Keratinocyte (primary cell): Measurements from ENCODE around the gene GOT2. TPM values are rescaled to one million over a fixed set of nuclear protein-coding genes. Genes with fewer than 3 reads are reported as not detected.

Experiments
- DNase-seq: peaks from one replicate; pipeline ENCODE4 v3.0.0-alpha.2; 2011; ENCODE audit warnings: low read depth, missing footprints, low spot score
- FAIRE-seq: peaks from 2 replicates; lab custom pipeline; 2011; peaks lifted over from hg19 to GRCh38; lab: Jason Lieb, UNC
- H2AFZ ChIP-seq: 2 replicates; pipeline ENCODE4 v1.6.0; 2012; ENCODE audit warnings: low read length, control low read depth, inconsistent platforms; ENCODE audit not compliant: control insufficient read depth
- H3K27ac ChIP-seq: 2 replicates; pipeline ENCODE4 v1.5.1; 2011; ENCODE audit warnings: low read length; ENCODE audit not compliant: control insufficient read depth, insufficient read depth
- H3K27me3 ChIP-seq: 3 replicates; pipeline ENCODE4 v1.6.0; 2011; ENCODE audit warnings: low read length; ENCODE audit not compliant: control insufficient read depth, insufficient read depth; ENCODE audit errors: extremely low read depth
- H3K36me3 ChIP-seq, 2 experiments: 2 replicates in 1 of 2; 3 replicates in 1 of 2; pipeline ENCODE4 v1.5.1; 2011; ENCODE audit warnings: low read length in 2 of 2, mild to moderate bottlenecking in 1 of 2; ENCODE audit not compliant: control insufficient read depth in 2 of 2, insufficient read depth in 2 of 2; ENCODE audit errors: extremely low read depth in 1 of 2
- H3K4me1 ChIP-seq: 3 replicates; pipeline ENCODE4 v1.5.1; 2011; ENCODE audit warnings: low read length; ENCODE audit not compliant: control insufficient read depth, insufficient read depth; ENCODE audit errors: extremely low read depth
- H3K4me2 ChIP-seq: 3 replicates; pipeline ENCODE4 v1.6.0; 2011; ENCODE audit warnings: low read depth, low read length; ENCODE audit not compliant: control insufficient read depth, insufficient read depth; ENCODE audit errors: extremely low read depth
- H3K4me3 ChIP-seq, 3 experiments: fragments of 200-600 bp in 1 of 3; sonication (generic) in 1 of 3; 2 replicates in 2 of 3; 3 replicates in 1 of 3; pipeline ENCODE4 v1.5.1; 2011 to 2016; ENCODE audit warnings: low read length in 3 of 3, mild to moderate bottlenecking in 3 of 3, control low read depth in 2 of 3, inconsistent platforms in 1 of 3, low read depth in 1 of 3, mixed read lengths in 1 of 3, mixed run types in 1 of 3, moderate library complexity in 1 of 3; ENCODE audit not compliant: control insufficient read depth in 2 of 3, insufficient read depth in 2 of 3; ENCODE audit errors: extremely low read depth in 1 of 3
- H3K79me2 ChIP-seq: 2 replicates; pipeline ENCODE4 v1.6.0; 2012; ENCODE audit warnings: low read length; ENCODE audit not compliant: control insufficient read depth, insufficient read depth
- H3K9ac ChIP-seq: 3 replicates; pipeline ENCODE4 v1.6.0; 2011; ENCODE audit warnings: low read length; ENCODE audit not compliant: control insufficient read depth, insufficient read depth; ENCODE audit errors: extremely low read depth
- H3K9me1 ChIP-seq: 3 replicates; pipeline ENCODE4 v1.6.0; 2011; ENCODE audit warnings: low read length; ENCODE audit not compliant: control insufficient read depth, insufficient read depth; ENCODE audit errors: extremely low read depth
- H3K9me3 ChIP-seq: 2 replicates; pipeline ENCODE4 v1.5.1; 2012; ENCODE audit warnings: low read depth, low read length; ENCODE audit not compliant: control insufficient read depth
- H4K20me1 ChIP-seq: 3 replicates; pipeline ENCODE4 v1.6.0; 2011; ENCODE audit warnings: low read length; ENCODE audit not compliant: control insufficient read depth, insufficient read depth; ENCODE audit errors: extremely low read depth
- CTCF ChIP-seq, 3 experiments: IDR thresholded peaks in 1 of 3; conservative IDR thresholded peaks in 1 of 3; optimal IDR thresholded peaks in 1 of 3; 2 replicates in 2 of 3; 3 replicates in 1 of 3; pipeline versions ENCODE3 to v1.5.1; 2011; ENCODE audit warnings: low read length in 3 of 3, mild to moderate bottlenecking in 3 of 3, moderate library complexity in 2 of 3, control low read depth in 1 of 3, inconsistent platforms in 1 of 3; ENCODE audit not compliant: insufficient read depth in 2 of 3; ENCODE audit errors: extremely low read depth in 1 of 3
- EZH2 ChIP-seq: IDR thresholded peaks from one replicate; pipeline ENCODE4 v1.6.1; 2012; ENCODE audit warnings: inconsistent platforms, mild to moderate bottlenecking, low read length, moderate library complexity
- dilution Hi-C: fragments of 300-500 bp; cut with MboI; formaldehyde crosslinking; loops from one replicate; pipeline ENCODE4 v1.7.0; 2020; ENCODE audit warnings: low sequenced_read_pairs; ENCODE audit not compliant: extremely low pct_ligation_motif_present
- polyA plus RNA-seq, 5 experiments: library from polyadenylated mRNA; depleted of rRNA in 3 of 5; stranded (reverse) in 3 of 5; stranded (forward) in 1 of 5; unstranded in 1 of 5; fragments of >200 nt; gene quantifications; 1 replicate in 1 of 5; 2 replicates in 3 of 5; 3 replicates in 1 of 5; pipeline versions ENCODE4 v1.2.1 to v1.2.3, GENCODE V29; 2011 to 2012; ENCODE audit warnings: missing spikeins in 2 of 5, low read depth in 1 of 5, low replicate concordance in 1 of 5

The GOT2 gene
- polyA plus RNA-seq, 1 donor (not counting 4 experiments of a cell fraction or from before 2014, with no cell fraction given), result 99.2 TPM

GRCh38 chr16:58670177-58670576 lies 63.9 kb downstream of the GOT2 start:
- Histone ChIP-seq H3K4me3 (no peak overlapping the region), H3K9me1 (no peaks in the 10 kb centered on the region), H4K20me1 (no peaks in the 10 kb centered on the region), H3K27me3 (no peaks in the 10 kb centered on the region), H2AFZ (no peak overlapping the region), H3K4me1 (no peaks in the 10 kb centered on the region), H3K9me3 (no peaks in the 10 kb centered on the region), H3K4me2 (no peak overlapping the region), H3K9ac (no peak overlapping the region), H3K79me2 (no peaks in the 10 kb centered on the region), H3K27ac (no peak overlapping the region), H3K36me3 (peaks cover 0 to 32% of the 10 kb centered on the region in 2 experiments)
- FAIRE-seq (no peak), DNase-seq (no peak)
- TF ChIP-seq CTCF (optimal IDR thresholded peaks at IDR 0.05 in 1 of 3, IDR thresholded peaks at IDR 0.05 in 1 of 3, conservative IDR thresholded peaks at IDR 0.05 in 1 of 3; ENCODE audit: extremely low read depth in 1 of 3, insufficient read depth in 2 of 3, low read length in 3 of 3) (no peak), EZH2 (no peak)
- dilution Hi-C loops, result no loop called here

- no peaks in the 10 kb centered on the region for H3K9me1 ChIP-seq
- FAIRE-seq, result no peak
- no peaks in the 10 kb centered on the region for H3K9me3 ChIP-seq
These were observed 68.9 kb downstream of the GOT2 start for GRCh38 chr16:58665200-58665599.

More at GRCh38 chr16:58665200-58665599, 68.9 kb downstream of the GOT2 start:
- Histone ChIP-seq H3K4me1 (no peaks in the 10 kb centered on the region), H3K36me3 (peaks cover 0 to 4% of the 10 kb centered on the region in 2 experiments), H3K9ac (no peak overlapping the region), H2AFZ (no peak overlapping the region), H3K27ac (no peak overlapping the region), H3K4me3 (no peak overlapping the region), H4K20me1 (no peaks in the 10 kb centered on the region), H3K27me3 (no peaks in the 10 kb centered on the region), H3K4me2 (no peak overlapping the region), H3K79me2 (no peaks in the 10 kb centered on the region)
- DNase-seq, result no peak
- TF ChIP-seq CTCF (optimal IDR thresholded peaks at IDR 0.05 in 1 of 3, IDR thresholded peaks at IDR 0.05 in 1 of 3, conservative IDR thresholded peaks at IDR 0.05 in 1 of 3; ENCODE audit: extremely low read depth in 1 of 3, insufficient read depth in 2 of 3, low read length in 3 of 3) (no peak), EZH2 (no peak)
- dilution Hi-C loops, result no loop called here
